Cardiac fibroblast (primary cell): Measurements from ENCODE around the gene MS4A6E.

Experiments used
- DNase-seq, 2 donors: peaks; one replicate each; pipeline versions ENCODE4 v3.0.0 to v3.0.0-alpha.2; 2010; ENCODE audit warnings: low read depth in 2 of 2
- H3K4me3 ChIP-seq, 2 donors: replicated peaks in 1 of 2; 1 replicate in 1 of 2; 2 replicates in 1 of 2; pipeline ENCODE4 v1.5.1; 2011; ENCODE audit warnings: low read depth in 2 of 2, low read length in 2 of 2, mild to moderate bottlenecking in 2 of 2, moderate library complexity in 1 of 2
- CTCF ChIP-seq: IDR thresholded peaks from one replicate; pipeline ENCODE4 v1.5.1; 2011; ENCODE audit warnings: low read depth, mild to moderate bottlenecking, low read length, inconsistent platforms

The MS4A6E gene

DNA sequence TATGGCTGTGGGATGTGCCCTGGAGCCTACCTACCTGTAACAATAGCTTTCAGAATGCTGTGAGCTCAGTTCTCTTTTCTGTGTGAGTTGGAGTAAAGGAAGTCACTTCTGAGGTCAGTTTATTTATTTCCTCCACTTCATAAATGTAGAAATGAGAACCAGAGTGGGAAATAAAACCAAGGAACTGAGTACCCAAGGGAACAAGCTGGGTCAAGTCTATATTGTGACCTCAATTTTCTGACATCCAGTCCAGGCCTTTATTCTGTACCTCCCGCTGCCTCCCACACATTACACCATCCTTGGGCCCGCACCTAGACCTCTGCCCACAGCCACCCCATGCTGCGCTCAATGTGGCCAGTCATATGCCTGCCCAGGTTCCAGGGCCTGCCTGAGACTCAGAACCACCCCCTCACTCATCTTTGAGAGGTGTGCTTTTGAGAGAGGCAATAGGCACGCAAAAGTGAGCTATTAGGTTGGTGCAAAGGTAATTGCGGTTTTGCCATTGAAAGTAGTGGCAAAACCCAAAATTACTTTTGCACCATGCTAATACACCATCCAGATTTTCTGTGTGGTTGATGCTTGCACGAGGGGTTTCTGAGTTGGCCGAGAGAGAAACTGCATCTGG is 9.8 kb downstream of the MS4A6E start:
- H3K4me3 ChIP-seq, result no peak overlapping the region
- TF ChIP-seq CTCF, result no peak
- DNase-seq, result no peak

GRCh38 chr11:60338053-60338452 is 11.0 kb downstream of the MS4A6E start:
- TF ChIP-seq CTCF, result no peak
- no peak overlapping the region for H3K4me3 ChIP-seq
- DNase-seq, result no peak

- no peak overlapping the region for H3K4me3 ChIP-seq
- no peak for TF ChIP-seq CTCF
- DNase-seq, result no peak
Measured at GRCh38 chr11:60339356-60339755, 12.3 kb downstream of the MS4A6E start.

DNA sequence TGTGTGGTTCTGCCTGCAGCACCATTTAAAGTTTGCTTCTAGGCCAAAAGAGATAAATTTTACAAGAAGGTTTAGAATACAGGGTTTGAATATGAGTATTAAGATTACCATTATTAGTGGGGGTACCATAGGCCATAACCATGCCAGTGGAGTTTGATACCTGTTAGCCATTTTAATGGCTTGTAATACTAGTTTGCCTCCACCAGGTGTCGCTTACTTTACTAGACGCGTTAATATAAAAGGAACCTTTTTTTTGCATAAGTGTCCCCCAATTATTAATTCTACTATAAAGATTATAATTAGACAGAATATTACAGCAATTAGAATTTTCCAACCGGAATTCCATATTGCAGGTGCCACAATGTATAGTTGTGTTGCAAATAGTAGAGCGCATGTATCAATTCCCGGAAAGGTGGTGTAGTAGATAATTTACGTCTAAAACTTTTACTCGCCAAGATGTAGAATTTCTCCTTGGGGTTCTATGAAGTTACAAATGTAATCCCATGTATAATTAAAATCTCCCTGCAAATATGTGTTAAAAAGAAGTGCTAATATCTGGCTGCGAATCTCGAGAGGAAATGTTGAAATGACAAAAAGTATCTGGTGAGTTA is 16.1 kb downstream of the MS4A6E start:
- peak; percentile 48 for TF ChIP-seq CTCF
- DNase-seq, result peak in 1 of 2 donors; percentile 16
- no peak overlapping the region for H3K4me3 ChIP-seq

DNA sequence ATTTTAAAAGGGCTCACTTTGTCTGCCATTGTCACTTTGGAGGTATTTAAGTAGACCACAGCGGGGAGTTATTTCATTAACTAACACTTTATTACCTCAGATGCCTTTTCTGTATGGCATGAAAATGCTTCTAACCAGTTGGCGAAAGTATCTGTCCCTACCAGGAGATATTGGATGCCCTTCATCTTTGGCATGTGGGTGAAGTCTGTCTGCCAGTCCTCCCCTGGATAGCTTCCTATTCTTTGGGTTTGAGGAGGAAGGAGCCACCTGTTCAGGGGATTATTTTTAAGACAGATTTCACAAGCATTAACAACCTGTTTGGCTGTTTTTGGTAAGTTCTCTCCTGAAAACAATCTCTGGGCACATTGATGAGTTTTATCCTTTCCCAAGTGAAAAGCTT is 17.1 kb downstream of the MS4A6E start:
- no peak for DNase-seq
- no peak for TF ChIP-seq CTCF
- H3K4me3 ChIP-seq, result no peak overlapping the region

GRCh38 chr11:60345489-60345888 is 18.4 kb downstream of the MS4A6E start:
- DNase-seq, result peak in 1 of 2 donors; percentile 4
- TF ChIP-seq CTCF, result no peak
- H3K4me3 ChIP-seq, result no peak overlapping the region
